ENCODE data around the gene TELO2.
"Not testable (repeated sequence)": the region's sequence is repeated elsewhere in the genome, so short reads cannot be mapped to it uniquely, and the experiment has no call there.

The TELO2 gene

DNA sequence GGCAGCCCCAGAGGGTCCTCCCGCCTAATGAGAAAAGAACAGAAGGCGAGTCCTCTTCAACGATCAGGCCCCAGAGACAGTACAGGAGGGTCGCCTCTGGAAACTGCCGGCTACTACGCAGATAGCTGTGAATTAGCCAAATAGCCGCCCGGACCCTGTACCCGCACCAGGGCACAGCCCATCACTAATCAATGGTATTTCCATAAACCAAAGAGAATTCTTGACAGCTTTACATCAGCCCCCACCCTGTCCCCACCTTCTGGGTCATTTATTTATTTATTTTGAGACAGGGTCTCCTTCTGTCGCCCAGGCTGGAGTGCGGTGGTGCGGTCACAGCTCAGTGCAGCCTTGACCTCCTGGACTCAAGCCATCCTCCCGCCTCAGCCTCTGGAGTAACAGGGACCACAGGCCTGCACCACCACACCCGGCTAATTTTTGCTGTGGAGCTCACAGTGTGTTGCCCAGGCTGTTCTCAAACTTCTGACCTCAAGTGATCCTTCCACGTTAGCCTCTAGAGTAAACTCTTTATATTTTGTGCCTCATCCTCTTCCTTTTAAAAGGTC lies 17.5 kb upstream of the TELO2 start:
- DNase-seq (ENCODE audit: low read depth, low spot score), result no peak

GRCh38 chr16:1477033-1477432 lies 16.1 kb upstream of the TELO2 start:
- DNase-seq (ENCODE audit: low read depth, low spot score), result no peak

DNA sequence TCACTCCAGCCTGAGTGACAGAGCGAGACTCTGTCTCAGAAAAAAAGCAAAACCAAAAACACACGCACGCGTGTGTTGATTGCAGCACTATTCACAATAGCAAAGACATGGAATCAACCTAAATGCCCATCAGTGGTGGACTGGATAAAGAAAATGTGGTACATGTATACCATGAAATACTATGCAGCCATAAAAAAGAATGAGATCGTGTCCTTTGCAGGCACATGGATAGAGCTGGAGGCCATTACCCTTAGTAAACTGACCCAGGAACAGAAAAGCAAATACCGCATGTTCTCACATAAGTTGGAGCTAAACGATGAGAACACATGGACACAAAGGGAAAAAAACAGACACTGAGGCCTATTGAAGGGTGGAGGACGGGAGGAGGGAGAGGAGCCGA lies 14.2 kb upstream of the TELO2 start:
- DNase-seq (ENCODE audit: low read depth, low spot score), result not testable (repeated sequence)

GRCh38 chr16:1481906-1482835 lies 11.0 kb upstream of the TELO2 start:
- DNase-seq (ENCODE audit: low read depth, low spot score), result no peak

- no peak for DNase-seq (ENCODE audit: low read depth, low spot score)
Observed at GRCh38 chr16:1485847-1486496, 7.2 kb upstream of the TELO2 start.

- no peak for DNase-seq (ENCODE audit: low read depth, low spot score)
Observed at GRCh38 chr16:1486551-1487390, 6.4 kb upstream of the TELO2 start.

DNA sequence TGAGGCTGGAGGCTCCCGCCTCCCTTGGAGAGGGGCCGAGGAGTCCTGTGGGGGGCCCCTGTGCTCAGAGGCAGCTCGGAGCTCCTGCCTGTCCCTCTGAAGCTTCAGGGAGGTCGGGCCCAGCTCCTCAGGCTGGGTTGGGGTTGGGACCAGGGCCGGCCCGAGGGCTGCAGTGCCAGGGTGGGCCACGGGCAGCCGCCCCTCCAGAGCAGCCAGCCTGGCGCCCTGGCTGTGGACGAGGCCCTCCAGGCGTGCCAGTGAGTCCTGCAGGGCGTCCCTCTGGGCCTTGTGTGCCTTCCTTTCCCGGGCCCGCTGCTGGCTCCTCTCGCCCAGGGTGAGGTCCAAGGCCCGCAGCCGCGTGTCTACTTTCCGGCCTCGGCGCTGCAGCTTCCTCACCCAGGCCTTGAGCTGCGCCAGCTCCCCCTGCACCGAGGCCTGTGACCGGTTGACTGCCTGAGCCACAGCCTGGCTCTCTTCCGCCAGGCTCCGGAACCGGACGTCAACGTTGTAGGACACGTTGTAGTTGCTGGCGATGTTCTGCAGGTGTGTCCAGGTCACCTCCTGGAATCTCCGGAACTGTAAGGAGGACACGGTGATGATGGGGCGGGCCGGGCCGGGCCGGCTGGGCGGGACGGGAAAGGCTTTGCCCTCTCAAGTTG lies 5.6 kb upstream of the TELO2 start:
- DNase-seq (ENCODE audit: low read depth, low spot score), result no peak

DNA sequence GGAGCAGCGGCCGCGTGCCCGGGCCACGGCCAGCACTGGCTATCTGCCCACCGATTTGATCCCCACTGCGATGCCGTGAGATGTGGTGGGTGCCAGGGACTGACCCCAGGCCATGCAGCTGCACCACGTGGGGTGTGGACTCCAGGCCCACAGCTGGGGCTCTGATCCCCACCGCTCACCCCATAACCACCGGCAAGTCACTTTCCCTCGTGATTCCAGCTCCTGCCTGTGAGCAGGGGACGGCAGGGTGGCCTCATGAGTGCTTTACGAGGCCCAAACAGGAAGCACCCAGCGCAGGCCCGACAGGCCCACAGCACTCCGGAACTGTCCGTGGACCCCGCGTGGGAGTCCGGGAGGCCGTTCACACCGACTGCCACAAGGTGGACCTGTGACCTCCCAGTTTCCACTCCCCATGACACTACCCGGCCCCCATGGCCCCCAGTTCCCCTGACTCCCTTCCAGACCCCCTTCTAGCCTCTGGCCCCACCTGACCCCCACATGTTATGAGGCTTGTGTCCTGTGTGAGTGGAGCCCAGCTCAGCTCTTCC lies 5.0 kb upstream of the TELO2 start:
- DNase-seq (ENCODE audit: low read depth, low spot score), result no peak

GRCh38 chr16:1488619-1489018 lies 4.5 kb upstream of the TELO2 start, which contains the start of gene PTX4:
Gene PTX4 (minus strand): TSS chr16:1488944. CDS start chr16:1488909, 35 bp downstream.
- DNase-seq (ENCODE audit: low read depth, low spot score), result no peak

DNA sequence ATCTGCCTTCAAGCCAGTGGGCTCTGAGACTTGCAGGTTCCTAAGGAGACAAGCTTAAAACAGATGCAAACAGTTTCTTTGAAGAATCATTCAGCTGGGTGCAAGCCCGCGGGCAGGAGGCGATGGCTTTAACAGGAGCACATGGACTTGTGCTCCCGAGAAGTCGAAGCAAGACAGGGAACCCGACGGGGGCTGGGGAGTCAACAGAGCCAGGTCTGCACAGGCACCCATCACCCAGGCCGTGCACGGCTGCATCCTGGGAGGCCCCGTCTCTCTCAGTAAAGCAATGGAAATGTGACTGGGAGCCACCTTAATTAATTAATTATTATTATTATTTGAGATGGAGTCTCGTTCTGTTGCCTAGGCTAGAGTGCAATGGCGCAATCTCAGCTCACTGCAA lies 4.1 kb upstream of the TELO2 start:
- DNase-seq (ENCODE audit: low read depth, low spot score), result no peak

DNA sequence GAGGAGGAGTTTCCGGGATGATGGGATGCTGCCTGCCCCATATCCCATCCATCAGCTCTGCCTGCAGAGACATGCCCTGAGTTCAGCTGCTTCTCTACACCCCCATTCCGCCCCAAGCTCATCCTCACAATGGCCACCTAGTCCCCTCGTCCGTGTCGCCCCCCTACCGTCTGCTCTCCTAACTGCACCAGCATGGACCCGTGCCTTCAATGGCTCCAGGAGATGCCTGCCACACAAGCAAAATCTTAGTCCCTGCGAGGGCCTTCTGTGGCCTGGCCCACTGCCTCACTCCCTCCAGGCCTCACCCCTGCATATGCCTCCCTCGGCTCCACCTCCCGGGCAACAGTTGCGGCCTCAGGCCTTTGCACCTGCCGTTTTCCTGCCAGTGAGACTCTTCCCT lies 1.8 kb upstream of the TELO2 start:
- no peak for DNase-seq (ENCODE audit: low read depth, low spot score)

DNA sequence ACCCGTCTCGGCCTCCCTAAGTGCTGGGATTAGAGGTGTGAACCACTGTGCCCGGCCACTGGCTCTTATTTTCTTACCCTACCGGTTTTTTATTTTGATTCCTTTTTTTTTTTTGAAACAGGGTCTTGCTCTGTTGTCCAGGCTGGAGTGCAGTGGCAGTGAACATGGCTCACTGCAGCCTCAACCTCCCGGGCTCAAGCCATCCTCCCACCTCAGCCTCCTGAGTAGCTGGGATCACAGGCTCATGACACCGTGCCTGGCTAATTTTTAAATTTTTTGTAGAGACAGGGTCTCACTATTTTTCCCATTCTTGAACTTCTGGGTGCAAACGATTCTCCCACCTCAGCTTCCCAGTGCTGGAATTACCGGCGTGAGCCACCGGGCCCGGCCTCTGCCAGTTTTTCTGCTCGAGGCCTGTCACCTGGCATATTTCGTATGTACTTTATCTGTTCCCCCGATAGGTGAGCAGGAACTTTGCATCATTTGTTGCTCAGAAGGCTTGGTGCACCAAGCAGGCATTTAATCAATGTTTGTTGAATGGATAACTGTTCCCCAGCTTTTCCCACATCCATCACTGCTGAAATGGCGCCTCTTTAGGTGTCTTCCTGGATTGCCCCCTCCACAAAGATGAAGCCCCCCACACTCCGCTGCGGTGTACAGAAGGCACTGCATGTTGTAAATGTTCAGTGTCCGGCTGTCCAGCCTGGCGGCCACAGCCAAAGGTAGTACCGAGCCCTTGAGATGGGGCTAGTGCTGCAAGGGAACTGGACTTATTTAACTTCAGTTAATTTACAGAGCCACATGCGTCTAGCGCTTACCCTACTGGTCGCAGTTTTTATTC lies 858 bp upstream of the TELO2 start:
- DNase-seq (ENCODE audit: low read depth, low spot score), result no peak

DNA sequence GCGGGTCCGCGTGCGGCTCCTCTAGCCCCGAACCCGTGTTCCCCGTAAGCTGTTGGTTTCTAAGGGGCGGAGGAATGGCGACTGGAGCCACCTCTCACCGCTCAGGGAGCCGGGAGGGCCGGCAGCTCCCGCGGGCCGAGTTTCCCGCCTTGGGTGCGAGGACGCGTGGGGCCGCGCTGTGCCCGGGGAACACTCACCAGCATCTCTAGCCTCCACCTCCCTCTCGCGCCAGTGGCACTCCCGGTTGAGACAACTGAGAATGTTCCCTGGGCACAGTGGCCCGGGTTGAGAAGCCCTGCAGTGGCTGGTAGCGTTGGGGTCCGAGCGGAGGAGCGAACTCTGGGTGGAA lies 560 bp downstream of the TELO2 start:
- no peak for DNase-seq (ENCODE audit: low read depth, low spot score)

DNA sequence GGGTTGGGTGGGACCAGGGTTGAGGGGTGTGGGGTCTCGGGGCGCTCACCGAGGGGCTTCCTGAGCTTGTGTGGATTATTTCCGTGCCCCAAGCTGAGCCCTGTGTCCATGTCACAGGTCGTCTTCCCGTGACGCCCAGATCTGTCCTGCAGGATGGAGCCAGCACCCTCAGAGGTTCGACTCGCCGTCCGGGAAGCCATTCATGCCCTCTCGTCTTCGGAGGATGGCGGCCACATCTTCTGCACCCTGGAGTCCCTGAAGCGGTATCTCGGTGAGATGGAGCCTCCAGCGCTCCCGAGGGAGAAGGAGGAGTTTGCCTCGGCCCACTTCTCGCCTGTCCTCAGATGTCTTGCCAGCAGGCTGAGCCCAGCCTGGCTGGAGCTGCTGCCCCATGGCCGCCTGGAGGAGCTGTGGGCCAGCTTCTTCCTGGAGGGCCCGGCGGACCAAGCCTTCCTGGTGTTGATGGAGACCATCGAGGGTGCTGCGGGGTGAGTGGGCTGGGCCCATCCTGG lies 1.0 kb downstream of the TELO2 start:
- no peak for DNase-seq (ENCODE audit: low read depth, low spot score)

- no peak for DNase-seq (ENCODE audit: low read depth, low spot score)
Observed at GRCh38 chr16:1494711-1495110, 1.6 kb downstream of the TELO2 start.

DNA sequence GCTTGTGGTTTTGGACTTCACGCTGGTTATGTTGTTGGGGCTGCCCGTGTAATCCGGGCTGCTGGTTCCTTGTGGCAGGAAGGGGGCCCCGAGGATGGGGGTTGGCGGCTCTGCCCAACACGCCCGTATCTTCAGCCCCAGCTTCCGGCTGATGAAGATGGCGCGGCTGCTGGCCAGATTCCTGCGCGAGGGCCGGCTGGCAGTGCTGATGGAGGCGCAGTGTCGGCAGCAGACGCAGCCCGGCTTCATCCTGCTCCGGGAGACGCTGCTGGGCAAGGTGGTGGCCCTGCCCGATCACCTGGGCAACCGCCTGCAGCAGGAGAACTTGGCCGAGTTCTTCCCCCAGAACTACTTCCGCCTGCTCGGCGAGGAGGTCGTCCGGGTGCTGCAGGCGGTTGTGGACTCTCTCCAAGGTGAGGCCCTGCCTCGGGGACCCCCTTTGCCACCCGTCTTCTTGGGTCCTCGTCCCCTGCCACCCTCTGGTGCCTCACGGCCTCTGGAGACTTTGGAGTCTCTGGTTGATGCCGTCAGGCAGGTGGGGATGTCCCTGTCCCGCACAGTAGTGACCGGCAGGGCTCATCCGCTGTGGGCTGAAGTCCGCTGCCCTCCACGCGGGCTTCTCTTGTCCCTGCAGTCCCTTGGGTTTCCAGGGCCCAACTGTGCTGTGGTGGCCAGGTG lies 2.2 kb downstream of the TELO2 start:
- DNase-seq (ENCODE audit: low read depth, low spot score), result no peak

GRCh38 chr16:1495889-1496262 lies 2.7 kb downstream of the TELO2 start:
- no peak for DNase-seq (ENCODE audit: low read depth, low spot score)

DNA sequence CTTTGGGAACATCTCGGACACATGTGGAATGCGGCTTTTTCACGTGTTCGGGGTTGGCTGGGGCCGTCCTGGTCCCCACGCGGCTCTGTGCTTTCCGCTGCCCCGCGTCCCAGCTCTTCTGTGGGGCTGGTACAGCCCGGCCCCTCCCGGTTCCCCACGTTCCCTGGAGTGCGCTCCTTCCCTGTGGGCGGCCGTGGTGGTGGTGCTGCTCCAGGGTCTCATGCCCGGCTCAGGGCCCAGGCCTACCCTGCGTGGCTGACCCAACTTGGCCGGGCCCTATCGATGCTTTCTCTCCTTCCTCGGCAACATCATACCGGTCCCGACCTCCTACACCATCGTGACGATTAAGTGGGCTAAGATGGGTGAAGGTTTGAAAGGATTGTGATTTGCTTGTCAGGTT lies 3.3 kb downstream of the TELO2 start:
- DNase-seq (ENCODE audit: low read depth, low spot score), result no peak

DNA sequence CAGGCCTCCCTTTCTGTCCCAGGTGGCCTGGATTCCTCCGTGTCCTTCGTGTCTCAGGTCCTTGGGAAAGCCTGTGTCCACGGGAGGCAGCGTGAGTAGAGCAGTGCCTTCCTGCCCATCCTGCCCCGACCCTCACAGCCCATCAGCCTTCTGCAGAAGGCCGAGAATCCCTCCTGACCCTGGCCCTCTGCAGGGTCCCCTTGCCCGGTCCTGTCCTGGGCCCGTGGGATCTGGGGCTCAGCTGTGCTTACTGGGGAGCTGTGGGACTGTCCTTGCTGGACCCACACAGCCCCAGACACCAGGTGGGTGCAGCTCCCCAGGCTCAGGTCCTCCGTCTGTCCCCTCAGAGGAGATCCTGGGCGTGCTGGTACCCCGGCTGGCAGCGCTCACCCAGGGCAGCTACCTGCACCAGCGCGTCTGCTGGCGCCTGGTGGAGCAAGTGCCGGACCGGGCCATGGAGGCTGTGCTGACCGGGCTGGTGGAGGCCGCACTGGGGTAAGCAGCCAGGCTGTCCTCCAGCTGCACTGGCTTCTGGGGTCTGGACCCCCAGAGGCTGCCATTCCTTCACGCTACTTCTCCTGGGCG lies 3.9 kb downstream of the TELO2 start:
- no peak for DNase-seq (ENCODE audit: low read depth, low spot score)
